OCI-LY1 (cell line): Measurements from ENCODE around the gene CBR3.

Experiments
- H2AFZ ChIP-seq: fragments of 200-600 bp; sonication (generic), shearing (Covaris generic); 2 replicates; pipeline ENCODE4 v1.6.0; 2014; ENCODE audit warnings: antibody characterized with exemption, mild to moderate bottlenecking, low read length
- H3F3A ChIP-seq: fragments of 200-600 bp; sonication (generic), shearing (Covaris generic); 2 replicates; pipeline ENCODE4 v1.6.0; 2014; ENCODE audit warnings: mild to moderate bottlenecking, antibody characterized with exemption, low read length, moderate library complexity; ENCODE audit not compliant: insufficient read depth
- H3K27ac ChIP-seq: fragments of 200-600 bp; sonication (generic); 2 replicates; pipeline ENCODE4 v1.5.1; 2014; ENCODE audit warnings: low read length, mixed run types, mild to moderate bottlenecking, low read depth; ENCODE audit not compliant: poor library complexity, severe bottlenecking
- H3K27me3 ChIP-seq: fragments of 200-600 bp; sonication (generic); 2 replicates; pipeline ENCODE4 v1.6.0; 2014; ENCODE audit warnings: antibody characterized with exemption, mild to moderate bottlenecking, low read length, moderate library complexity; ENCODE audit not compliant: insufficient read depth
- H3K36me3 ChIP-seq: fragments of 200-600 bp; sonication (generic); 2 replicates; pipeline ENCODE4 v1.6.1; 2014; ENCODE audit warnings: mild to moderate bottlenecking, antibody characterized with exemption, low read length, moderate library complexity, mixed read lengths; ENCODE audit not compliant: insufficient read depth
- H3K4me1 ChIP-seq: fragments of 200-600 bp; sonication (generic); 2 replicates; pipeline ENCODE4 v1.5.1; 2014; ENCODE audit warnings: mild to moderate bottlenecking, low read length, moderate library complexity; ENCODE audit not compliant: insufficient read depth, severe bottlenecking
- H3K4me2 ChIP-seq: fragments of 200-600 bp; sonication (generic), shearing (Covaris generic); 2 replicates; pipeline ENCODE4 v1.6.1; 2014; ENCODE audit warnings: low read length
- H3K4me3 ChIP-seq: fragments of 200-600 bp; sonication (generic); 2 replicates; pipeline ENCODE4 v1.5.1; 2014; ENCODE audit warnings: low read length, low read depth, mild to moderate bottlenecking, mixed read lengths; ENCODE audit not compliant: poor library complexity, severe bottlenecking
- H3K79me2 ChIP-seq: fragments of 200-600 bp; shearing (Covaris generic); 2 replicates; pipeline ENCODE4 v1.6.1; 2016; ENCODE audit warnings: mixed run types, low read length, mixed read lengths; ENCODE audit not compliant: insufficient read depth
- H3K9ac ChIP-seq: fragments of 200-600 bp; sonication (generic), shearing (Covaris generic); 2 replicates; pipeline ENCODE4 v1.6.1; 2014; ENCODE audit warnings: mild to moderate bottlenecking, low read length, mixed read lengths
- H3K9me2 ChIP-seq: fragments of 200-600 bp; sonication (generic), shearing (Covaris generic); 2 replicates; pipeline ENCODE4 v1.6.1; 2014; ENCODE audit warnings: low read depth, mild to moderate bottlenecking, low read length, mixed read lengths
- H3K9me3 ChIP-seq: fragments of 200-600 bp; shearing (Covaris generic); 2 replicates; pipeline ENCODE4 v1.6.1; 2014; ENCODE audit warnings: low read length, mixed read lengths
- H4K20me1 ChIP-seq: fragments of 200-600 bp; sonication (generic), shearing (Covaris generic); 2 replicates; pipeline ENCODE4 v1.6.0; 2016; ENCODE audit warnings: mild to moderate bottlenecking, low read length; ENCODE audit not compliant: insufficient read depth
- EZH2 ChIP-seq: fragments of 200-600 bp; sonication (generic), shearing (Covaris generic); IDR thresholded peaks from 2 replicates; pipeline ENCODE4 v1.8.0; 2017; ENCODE audit warnings: borderline replicate concordance, mixed run types, mild to moderate bottlenecking, antibody characterized with exemption, low read length, moderate library complexity, mixed read lengths
- TF ChIP-seq, protein P1 (sequence below): fragments of 200-600 bp; sonication (generic), shearing (Covaris generic); IDR thresholded peaks from 2 replicates; pipeline ENCODE4 v1.5.1; 2017; ENCODE audit warnings: mild to moderate bottlenecking, antibody characterized with exemption, low read length, moderate library complexity, mixed read lengths

CBR3 gene

DNA sequence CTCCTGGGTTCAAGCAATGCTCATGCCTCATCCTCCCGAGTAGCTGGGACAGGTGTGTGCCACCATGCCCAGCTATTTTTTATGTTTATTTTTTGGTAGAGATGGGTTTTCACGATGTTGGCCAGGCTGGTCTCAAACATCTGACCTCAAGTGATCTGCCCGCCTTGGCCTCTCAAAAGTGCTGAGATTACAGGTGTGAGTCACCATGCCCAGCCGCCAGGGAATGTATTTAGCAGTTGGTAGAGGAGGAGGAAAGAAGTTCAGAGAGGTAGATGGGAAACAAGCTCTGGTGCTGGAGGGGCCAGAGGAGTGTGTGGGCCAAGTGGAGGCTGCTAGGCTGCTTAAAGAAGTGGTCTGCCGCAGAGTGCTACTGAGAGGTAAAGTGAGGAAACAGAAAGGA lies 27.8 kb downstream of the CBR3 start:
- no peak for TF ChIP-seq EZH2
- TF ChIP-seq, protein P1, sequence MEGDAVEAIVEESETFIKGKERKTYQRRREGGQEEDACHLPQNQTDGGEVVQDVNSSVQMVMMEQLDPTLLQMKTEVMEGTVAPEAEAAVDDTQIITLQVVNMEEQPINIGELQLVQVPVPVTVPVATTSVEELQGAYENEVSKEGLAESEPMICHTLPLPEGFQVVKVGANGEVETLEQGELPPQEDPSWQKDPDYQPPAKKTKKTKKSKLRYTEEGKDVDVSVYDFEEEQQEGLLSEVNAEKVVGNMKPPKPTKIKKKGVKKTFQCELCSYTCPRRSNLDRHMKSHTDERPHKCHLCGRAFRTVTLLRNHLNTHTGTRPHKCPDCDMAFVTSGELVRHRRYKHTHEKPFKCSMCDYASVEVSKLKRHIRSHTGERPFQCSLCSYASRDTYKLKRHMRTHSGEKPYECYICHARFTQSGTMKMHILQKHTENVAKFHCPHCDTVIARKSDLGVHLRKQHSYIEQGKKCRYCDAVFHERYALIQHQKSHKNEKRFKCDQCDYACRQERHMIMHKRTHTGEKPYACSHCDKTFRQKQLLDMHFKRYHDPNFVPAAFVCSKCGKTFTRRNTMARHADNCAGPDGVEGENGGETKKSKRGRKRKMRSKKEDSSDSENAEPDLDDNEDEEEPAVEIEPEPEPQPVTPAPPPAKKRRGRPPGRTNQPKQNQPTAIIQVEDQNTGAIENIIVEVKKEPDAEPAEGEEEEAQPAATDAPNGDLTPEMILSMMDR: no peak

DNA sequence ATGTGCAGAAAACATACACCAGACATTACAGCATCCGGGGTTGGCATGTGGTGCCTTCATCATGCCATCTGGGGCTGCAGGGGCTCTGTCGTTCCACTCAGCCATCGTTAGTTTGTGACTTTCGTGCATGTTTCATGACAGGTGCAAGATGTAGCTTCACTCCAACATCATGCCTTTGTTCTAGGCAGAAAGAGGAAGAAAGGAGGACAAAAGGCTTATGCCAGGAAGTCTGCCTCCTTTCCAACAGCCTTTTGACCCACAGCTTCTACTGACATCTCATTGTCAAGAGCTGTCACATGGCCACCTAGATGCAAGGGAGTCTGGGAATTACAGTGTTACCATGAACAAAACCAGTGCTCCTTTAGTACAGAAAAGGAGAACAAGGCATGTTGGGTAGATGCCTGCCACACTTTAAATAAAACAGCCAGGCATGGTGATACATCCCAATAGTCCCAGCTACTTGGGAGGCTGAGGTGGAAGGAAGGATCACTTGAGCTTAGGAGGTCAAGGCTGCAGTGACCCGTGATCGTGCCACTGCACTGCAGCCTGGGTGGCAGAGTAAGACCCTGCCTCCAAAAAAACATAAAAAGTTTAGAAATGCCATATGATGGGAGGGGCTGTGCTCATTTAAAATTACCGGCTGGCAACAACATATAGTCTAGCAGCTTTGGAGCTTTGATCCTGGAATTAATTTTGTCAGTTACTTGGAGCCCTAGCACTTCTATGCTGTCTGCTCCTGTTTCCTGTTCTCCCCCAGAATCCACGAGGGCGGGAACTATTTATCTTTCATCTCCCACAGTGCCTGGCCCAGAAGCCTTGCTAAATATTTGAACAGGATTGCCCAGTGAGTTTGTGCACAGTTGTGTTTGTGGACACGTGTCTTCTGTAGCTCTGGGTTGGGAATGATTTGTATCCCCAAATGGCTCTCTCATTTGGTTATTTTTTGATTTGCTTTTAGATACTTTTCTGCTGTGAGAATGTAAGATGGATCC lies 29.2 kb downstream of the CBR3 start:
- no peaks in the 10 kb centered on the region for H3F3A ChIP-seq
- TF ChIP-seq, protein P1: no peak
- TF ChIP-seq EZH2: no peak
- H4K20me1 ChIP-seq: no peaks in the 10 kb centered on the region
- H3K4me2 ChIP-seq: no peak overlapping the region; the same call in 1 of the 2 replicates
- H3K4me3 ChIP-seq: no peak overlapping the region
- no peaks in the 10 kb centered on the region for H3K36me3 ChIP-seq
- H3K27ac ChIP-seq: no peak overlapping the region
- no peaks in the 10 kb centered on the region for H3K79me2 ChIP-seq
- H2AFZ ChIP-seq: no peak overlapping the region
- H3K27me3 ChIP-seq: no peaks in the 10 kb centered on the region
- H3K9ac ChIP-seq: no peak overlapping the region
- H3K4me1 ChIP-seq: peaks cover 8% of the 10 kb centered on the region
- no peaks in the 10 kb centered on the region for H3K9me3 ChIP-seq
- no peaks in the 10 kb centered on the region for H3K9me2 ChIP-seq

More for the DNA sequence above, 27.8 kb downstream of the CBR3 start:
- Histone ChIP-seq H3K79me2 (no peaks in the 10 kb centered on the region), H3K9me2 (no peaks in the 10 kb centered on the region), H3K4me3 (no peak overlapping the region), H4K20me1 (no peaks in the 10 kb centered on the region), H3K4me2 (no peak overlapping the region), H3K9me3 (no peaks in the 10 kb centered on the region), H3K4me1 (peaks cover 9% of the 10 kb centered on the region), H3K27me3 (no peaks in the 10 kb centered on the region), H3K27ac (no peak overlapping the region), H3K9ac (no peak overlapping the region), H3F3A (no peaks in the 10 kb centered on the region), H3K36me3 (no peaks in the 10 kb centered on the region), H2AFZ (no peak overlapping the region)

DNA sequence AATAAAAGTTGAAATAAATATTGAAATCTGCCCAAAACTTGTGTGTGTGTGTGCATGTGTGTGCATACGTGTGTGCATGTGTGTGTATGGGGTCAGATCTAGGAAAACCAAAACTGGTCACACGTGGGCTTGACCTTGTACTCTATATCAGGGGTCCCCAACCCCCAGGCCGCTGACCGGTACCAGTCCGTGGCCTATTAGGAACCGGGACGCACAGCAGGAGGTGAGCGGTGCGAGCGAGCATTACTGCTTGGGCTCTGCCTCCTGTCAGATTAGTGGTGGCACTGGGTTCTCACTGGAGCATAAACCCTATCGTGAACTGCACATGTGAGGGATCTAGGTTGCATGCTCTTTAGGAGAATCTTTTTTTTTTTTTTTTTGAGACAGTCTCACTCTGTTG lies 30.5 kb downstream of the CBR3 start:
- Histone ChIP-seq H3F3A (no peaks in the 10 kb centered on the region), H3K27ac (no peak overlapping the region), H4K20me1 (no peaks in the 10 kb centered on the region), H3K9me2 (no peaks in the 10 kb centered on the region), H3K79me2 (no peaks in the 10 kb centered on the region), H3K27me3 (no peaks in the 10 kb centered on the region), H2AFZ (no peak overlapping the region), H3K4me3 (no peak overlapping the region), H3K36me3 (no peaks in the 10 kb centered on the region), H3K4me2 (no peak overlapping the region), H3K4me1 (peaks cover 8% of the 10 kb centered on the region), H3K9ac (no peak overlapping the region), H3K9me3 (no peaks in the 10 kb centered on the region)
- no peak for TF ChIP-seq EZH2
- TF ChIP-seq, protein P1: no peak
